GM12874 (cell line): ENCODE results near the gene NEDD4L.

Experiments
- CTCF ChIP-seq: IDR thresholded peaks from 2 replicates; pipeline ENCODE4 v1.5.1; 2011; ENCODE audit warnings: low read depth, mild to moderate bottlenecking, control low read depth, low read length, moderate library complexity; ENCODE audit not compliant: insufficient read depth

NEDD4L gene

GRCh38 chr18:58266291-58266690 is 222.3 kb downstream of the NEDD4L start:
- no peak for TF ChIP-seq CTCF

- TF ChIP-seq CTCF: no peak
These were observed 223.5 kb downstream of the NEDD4L start for GRCh38 chr18:58267493-58267892.

GRCh38 chr18:58268849-58269248 is 224.8 kb downstream of the NEDD4L start:
- no peak for TF ChIP-seq CTCF

GRCh38 chr18:58269931-58270330 is 225.9 kb downstream of the NEDD4L start:
- no peak for TF ChIP-seq CTCF

GRCh38 chr18:58270396-58270795 is 226.4 kb downstream of the NEDD4L start:
- no peak for TF ChIP-seq CTCF

GRCh38 chr18:58271770-58272169 is 227.7 kb downstream of the NEDD4L start:
- TF ChIP-seq CTCF: no peak

- TF ChIP-seq CTCF: no peak
These were observed 228.2 kb downstream of the NEDD4L start for GRCh38 chr18:58272209-58272608.
